Measurements from ENCODE around the gene JAG1.

GRCh38 chr20:10655720-10656669 is 17.8 kb downstream of the JAG1 start:
- TF ChIP-seq CTCF (IDR thresholded peaks at IDR 0.05) = no peak
- no peak for TF ChIP-seq STAT6 (CRISPR knock-in tag; conservative IDR thresholded peaks at IDR 0.05; ENCODE audit: low read depth)
- TF ChIP-seq MAX (CRISPR knock-in tag; IDR thresholded peaks at IDR 0.05) = no peak
